ENCODE data around the gene PRSS50. TPM values are rescaled to one million over a fixed set of nuclear protein-coding genes. Genes with fewer than 3 reads are reported as not detected.

PRSS50 gene
- polyA plus RNA-seq, 1 of the 3 experiments (the other 2 are of a cell fraction): not detected

DNA sequence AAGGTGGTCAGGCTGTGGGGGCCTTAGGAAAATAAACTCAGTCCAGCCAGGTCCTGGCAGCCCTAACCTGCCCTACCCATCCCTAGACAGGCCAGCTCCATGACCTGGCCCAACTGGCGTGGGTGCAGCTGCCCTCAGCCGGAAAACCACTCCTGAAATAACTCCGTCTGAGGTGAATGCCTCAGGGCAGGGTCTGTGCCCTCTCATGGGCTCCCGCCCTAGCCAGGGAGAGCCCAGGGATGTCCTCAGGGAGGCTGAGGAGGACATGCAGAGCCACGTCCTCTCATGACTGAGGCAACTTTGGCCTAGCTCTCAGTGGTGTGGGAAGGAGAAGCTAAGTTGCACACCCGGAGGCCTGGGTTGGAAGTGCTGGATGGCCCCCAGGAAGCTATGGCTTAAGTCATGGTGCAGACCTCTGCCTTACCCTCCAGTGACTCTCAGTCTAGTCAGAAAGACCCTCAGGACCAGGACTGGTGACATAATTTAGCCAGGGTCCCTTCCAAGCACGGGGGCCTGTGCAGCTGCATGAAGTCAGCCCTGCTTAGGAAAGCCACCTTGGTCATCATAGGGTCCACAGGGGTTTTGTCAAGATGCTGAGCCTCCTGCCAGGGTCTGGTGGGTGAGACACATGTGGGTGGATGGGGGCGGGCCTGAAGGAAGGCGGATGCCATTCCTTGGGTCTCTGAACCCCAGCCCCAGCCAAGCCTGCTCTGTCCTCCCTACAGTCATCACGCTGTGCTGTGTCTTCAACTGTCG lies 9.1 kb downstream of the PRSS50 start (continued):
- TF ChIP-seq ELF1 (IDR thresholded peaks at IDR 0.05) (no peak), IRF3 (IDR thresholded peaks at IDR 0.05; ENCODE audit: low read depth, low read length) (no peak), EZH2phosphoT487 (IDR thresholded peaks at IDR 0.05; ENCODE audit: borderline replicate concordance, low read depth) (no peak)

GRCh38 chr3:46707601-46708011 lies 10.1 kb downstream of the PRSS50 start:
- H3K36me3 ChIP-seq (replicated peaks in 1 of 2; ENCODE audit: control insufficient read depth in 1 of 2, insufficient read depth in 2 of 2, low read length in 1 of 2): no peaks in the 10 kb centered on the region
- H3F3A ChIP-seq (replicated peaks; ENCODE audit: insufficient read depth): no peaks in the 10 kb centered on the region
- peaks cover under 1% of the 10 kb centered on the region; the same call in 1 of the 2 replicates for H3K27me3 ChIP-seq (ENCODE audit: insufficient read depth)
- ChIA-PET POLR2A (no interaction called here), CTCF (interaction anchor here (0.7 to 5.6 kb wide), 8 partner anchors 138 to 292 kb away, joined by 3 to 48 read pairs (median 16); partner anchors contain the start of gene MYL3)
- no peaks in the 10 kb centered on the region for H3K79me2 ChIP-seq (ENCODE audit: insufficient read depth)
- no peaks in the 10 kb centered on the region for H4K20me1 ChIP-seq (ENCODE audit: insufficient read depth)
- no peaks in the 10 kb centered on the region for H3K9me3 ChIP-seq
- H3K27ac ChIP-seq (ENCODE audit: low read depth in 2 of 2, low read length in 1 of 2): no peak overlapping the region
- H3K9me2 ChIP-seq: no peaks in the 10 kb centered on the region
- no peak overlapping the region for H3K4me2 ChIP-seq
- H3K9ac ChIP-seq: no peak overlapping the region
- no peak for DNase-seq
- peaks cover 0 to 14% of the 10 kb centered on the region in 2 experiments; a peak in 1 of 4 replicates for H3K4me1 ChIP-seq (ENCODE audit: control insufficient read depth in 1 of 2, insufficient read depth in 2 of 2, low read depth in 1 of 2, low read length in 1 of 2)
- TF ChIP-seq TCF12 (IDR thresholded peaks at IDR 0.05) (no peak), YY1 (IDR thresholded peaks at IDR 0.05; ENCODE audit: low read depth) (no peak), MAX (IDR thresholded peaks at IDR 0.05; ENCODE audit: low read depth) (no peak), RFX5 (IDR thresholded peaks at IDR 0.05; ENCODE audit: low read length) (no peak), SMC3 (IDR thresholded peaks at IDR 0.05; ENCODE audit: low read depth, low read length) (no peak), NRF1 (IDR thresholded peaks at IDR 0.05; ENCODE audit: low read depth, low read length) (no peak), MXI1 (IDR thresholded peaks at IDR 0.05; ENCODE audit: low read depth, low read length) (no peak), TEAD4 (IDR thresholded peaks at IDR 0.05; ENCODE audit: borderline replicate concordance, insufficient read depth) (no peak), RXRA (IDR thresholded peaks at IDR 0.05; ENCODE audit: borderline replicate concordance, low read depth) (no peak), FOSL2 (IDR thresholded peaks at IDR 0.05; ENCODE audit: borderline replicate concordance, low read depth) (no peak), POLR2AphosphoS5 (IDR thresholded peaks at IDR 0.05; ENCODE audit: low read depth, low read length) (no peak), FOXJ3 (CRISPR knock-in tag; IDR thresholded peaks at IDR 0.05) (no peak), JUND (IDR thresholded peaks at IDR 0.05) (no peak)
- TF ChIP-seq, protein P1, sequence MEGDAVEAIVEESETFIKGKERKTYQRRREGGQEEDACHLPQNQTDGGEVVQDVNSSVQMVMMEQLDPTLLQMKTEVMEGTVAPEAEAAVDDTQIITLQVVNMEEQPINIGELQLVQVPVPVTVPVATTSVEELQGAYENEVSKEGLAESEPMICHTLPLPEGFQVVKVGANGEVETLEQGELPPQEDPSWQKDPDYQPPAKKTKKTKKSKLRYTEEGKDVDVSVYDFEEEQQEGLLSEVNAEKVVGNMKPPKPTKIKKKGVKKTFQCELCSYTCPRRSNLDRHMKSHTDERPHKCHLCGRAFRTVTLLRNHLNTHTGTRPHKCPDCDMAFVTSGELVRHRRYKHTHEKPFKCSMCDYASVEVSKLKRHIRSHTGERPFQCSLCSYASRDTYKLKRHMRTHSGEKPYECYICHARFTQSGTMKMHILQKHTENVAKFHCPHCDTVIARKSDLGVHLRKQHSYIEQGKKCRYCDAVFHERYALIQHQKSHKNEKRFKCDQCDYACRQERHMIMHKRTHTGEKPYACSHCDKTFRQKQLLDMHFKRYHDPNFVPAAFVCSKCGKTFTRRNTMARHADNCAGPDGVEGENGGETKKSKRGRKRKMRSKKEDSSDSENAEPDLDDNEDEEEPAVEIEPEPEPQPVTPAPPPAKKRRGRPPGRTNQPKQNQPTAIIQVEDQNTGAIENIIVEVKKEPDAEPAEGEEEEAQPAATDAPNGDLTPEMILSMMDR (IDR thresholded peaks at IDR 0.05): no peak
- TF ChIP-seq, protein P2, sequence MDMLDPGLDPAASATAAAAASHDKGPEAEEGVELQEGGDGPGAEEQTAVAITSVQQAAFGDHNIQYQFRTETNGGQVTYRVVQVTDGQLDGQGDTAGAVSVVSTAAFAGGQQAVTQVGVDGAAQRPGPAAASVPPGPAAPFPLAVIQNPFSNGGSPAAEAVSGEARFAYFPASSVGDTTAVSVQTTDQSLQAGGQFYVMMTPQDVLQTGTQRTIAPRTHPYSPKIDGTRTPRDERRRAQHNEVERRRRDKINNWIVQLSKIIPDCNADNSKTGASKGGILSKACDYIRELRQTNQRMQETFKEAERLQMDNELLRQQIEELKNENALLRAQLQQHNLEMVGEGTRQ (IDR thresholded peaks at IDR 0.05; ENCODE audit: borderline replicate concordance, low read depth, low read length): no peak
- 68% methylated on average over 6 of the region's 7 CpGs for WGBS (ENCODE audit: low lambda C conversion rate)
- H2AFZ ChIP-seq (ENCODE audit: low read depth): no peak overlapping the region
- no peak overlapping the region for H3K4me3 ChIP-seq (ENCODE audit: low read depth in 2 of 2, low read length in 1 of 2)
